HepG2 (cell line): ENCODE results near the gene OVCH1.

Experiments used
- CTCF ChIP-seq: sonication (generic); formaldehyde crosslinking; IDR thresholded peaks from 2 replicates; pipeline ENCODE4 v1.5.0; 2020; ENCODE audit warnings: mild to moderate bottlenecking, missing genetic modification reagents, moderate library complexity
- HNRNPK ChIP-seq: fragments of 200-400 bp; formaldehyde crosslinking; IDR thresholded peaks from 2 replicates; pipeline ENCODE4 v1.6.1; 2018; ENCODE audit warnings: low read length, low read depth, moderate library complexity, mild to moderate bottlenecking; ENCODE audit not compliant: poor library complexity, severe bottlenecking

- TF ChIP-seq CTCF (no peak), HNRNPK (no peak)
Observed at GRCh38 chr12:29508949-29509348, 11.5 kb upstream of the OVCH1 start.
